GM21717 (cell line): ENCODE measurements around the gene NUP210.

Experiments
- ATAC-seq: cut with Tn5 transposase; IDR thresholded peaks from one replicate; pipeline ENCODE4 v1.9.1; 2021; ENCODE audit warnings: mild to moderate bottlenecking, moderate library complexity; ENCODE audit not compliant: unreplicated experiment

NUP210 gene

GRCh38 chr3:13277860-13278531 lies 142.1 kb downstream of the NUP210 start:
- no peak for ATAC-seq

DNA sequence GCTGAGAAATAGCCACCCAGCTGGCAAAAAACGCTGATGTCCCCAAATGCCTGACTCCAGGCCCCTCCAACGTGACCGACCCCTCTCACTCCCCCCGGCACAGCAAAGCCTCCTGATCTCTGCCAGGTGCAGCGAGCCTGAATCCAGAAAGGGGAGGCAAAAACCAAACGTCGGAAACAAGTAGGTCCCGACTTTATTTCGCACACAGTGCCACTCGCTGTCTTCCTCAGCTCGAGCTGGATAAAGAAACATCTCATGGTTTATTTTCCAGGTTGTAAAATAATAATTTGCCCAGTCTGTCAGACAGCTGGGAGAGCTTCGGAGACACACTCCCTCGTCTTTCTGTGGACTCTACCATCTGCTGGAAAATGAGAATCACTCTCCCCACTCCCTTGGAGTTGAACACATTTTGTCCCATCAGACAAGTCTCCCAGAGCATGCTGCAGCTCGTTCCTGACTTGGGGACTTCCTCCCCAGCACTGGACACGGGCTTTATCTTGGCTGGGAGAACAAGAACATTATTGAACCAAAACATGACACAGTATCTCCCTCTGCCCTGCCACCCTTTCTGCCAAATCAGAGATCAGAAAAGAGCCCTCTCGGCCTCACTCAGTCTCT lies 142.8 kb downstream of the NUP210 start:
- no peak for ATAC-seq

DNA sequence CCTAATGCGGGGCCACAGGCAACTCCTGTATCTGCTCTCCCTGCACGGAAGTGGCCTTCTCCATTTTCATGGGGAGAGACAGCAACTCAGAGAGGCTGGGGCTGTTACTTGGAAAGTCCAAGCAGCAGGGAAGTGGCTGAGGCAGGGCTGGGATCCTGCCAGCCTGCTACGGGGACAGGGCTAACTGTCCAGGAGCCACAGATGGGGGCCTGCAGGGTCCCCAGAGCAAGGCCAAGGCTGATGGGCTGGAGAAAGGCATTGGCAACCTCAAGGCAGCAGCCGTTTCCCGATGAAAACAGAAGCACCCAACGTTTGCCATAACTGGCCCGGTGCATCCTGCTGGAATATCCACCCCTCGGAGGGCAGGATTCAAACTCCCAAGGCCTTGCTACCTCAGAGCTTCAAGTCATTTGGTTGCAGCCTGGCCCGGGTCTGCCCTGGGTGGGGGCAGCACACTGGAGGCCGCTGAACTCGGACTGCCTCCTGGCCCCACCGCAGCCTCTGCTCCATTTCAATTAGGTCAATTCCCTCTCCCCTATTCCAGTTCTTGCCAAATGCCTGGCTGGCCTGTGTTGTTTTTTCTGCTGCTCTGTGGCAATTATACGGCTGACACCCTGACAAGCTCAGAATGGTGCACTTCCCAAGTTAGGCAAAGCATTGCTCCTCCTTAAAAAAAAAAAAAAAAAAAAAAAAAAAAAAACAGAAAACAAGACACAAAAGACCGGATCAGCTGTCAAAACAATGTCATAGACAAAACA lies 143.5 kb downstream of the NUP210 start:
- ATAC-seq, result no peak

GRCh38 chr3:13275376-13276005 lies 144.6 kb downstream of the NUP210 start:
- no peak for ATAC-seq

GRCh38 chr3:13274551-13275332 lies 145.4 kb downstream of the NUP210 start:
- no peak for ATAC-seq

- ATAC-seq, result no peak
Observed at GRCh38 chr3:13274125-13274524, 146.0 kb downstream of the NUP210 start.

- no peak for ATAC-seq
Observed at GRCh38 chr3:13273604-13274105, 146.5 kb downstream of the NUP210 start.

GRCh38 chr3:13272831-13273603 lies 147.1 kb downstream of the NUP210 start:
- ATAC-seq, result no peak

DNA sequence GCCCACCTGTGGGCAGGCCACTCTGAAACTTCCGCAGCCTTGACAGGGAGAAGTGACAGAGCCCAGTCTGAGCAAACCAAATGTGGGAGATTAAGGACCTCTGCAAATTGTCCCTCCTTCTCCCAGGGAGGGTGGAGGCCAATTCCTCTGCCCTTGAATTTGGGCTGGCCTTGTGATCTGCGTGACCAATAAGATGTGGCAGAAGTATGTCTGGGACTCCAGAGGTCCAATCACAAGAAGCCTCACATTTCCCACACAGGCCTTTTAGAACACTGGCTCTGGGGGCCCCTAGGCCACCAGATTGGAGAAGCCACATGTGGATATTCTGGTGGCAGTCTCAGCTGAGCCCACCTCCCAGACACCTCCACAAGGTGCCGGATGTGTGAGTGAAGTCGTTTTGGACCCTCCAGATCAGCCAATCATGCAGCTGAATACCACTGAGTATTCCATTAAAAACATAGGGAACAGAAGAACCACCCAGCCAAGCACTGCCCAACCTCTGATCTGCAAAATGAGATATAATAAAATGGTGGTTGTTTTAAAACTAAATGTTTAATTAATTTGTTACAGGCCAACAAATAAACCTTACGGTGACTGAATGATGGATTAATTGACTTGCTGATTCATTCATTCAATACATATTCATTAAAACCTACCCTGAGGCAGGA lies 150.3 kb downstream of the NUP210 start:
- no peak for ATAC-seq

DNA sequence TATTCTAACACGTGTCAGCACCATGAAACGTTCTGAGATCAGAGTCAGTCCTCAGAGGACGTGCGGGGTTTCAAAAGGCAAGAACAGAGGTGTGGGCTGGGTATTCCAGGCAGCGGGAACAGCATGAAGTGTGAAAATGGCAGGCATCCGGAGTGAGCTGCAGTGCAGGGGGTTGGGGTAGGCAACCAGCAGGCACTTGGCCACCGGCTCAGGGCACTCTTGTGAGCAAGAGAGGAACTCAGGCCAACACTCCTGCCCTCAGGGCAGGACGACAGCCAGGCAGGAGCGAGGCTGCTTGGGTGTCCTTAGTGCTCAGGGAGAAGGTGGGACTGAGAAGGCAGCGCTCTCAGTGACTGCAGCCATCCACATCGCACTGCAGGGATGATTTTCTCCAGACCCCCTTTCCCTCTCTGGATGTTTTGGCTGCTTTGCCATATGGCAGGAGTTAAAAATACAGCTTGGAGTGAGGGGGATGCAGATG lies 151.1 kb downstream of the NUP210 start:
- ATAC-seq, result no peak

DNA sequence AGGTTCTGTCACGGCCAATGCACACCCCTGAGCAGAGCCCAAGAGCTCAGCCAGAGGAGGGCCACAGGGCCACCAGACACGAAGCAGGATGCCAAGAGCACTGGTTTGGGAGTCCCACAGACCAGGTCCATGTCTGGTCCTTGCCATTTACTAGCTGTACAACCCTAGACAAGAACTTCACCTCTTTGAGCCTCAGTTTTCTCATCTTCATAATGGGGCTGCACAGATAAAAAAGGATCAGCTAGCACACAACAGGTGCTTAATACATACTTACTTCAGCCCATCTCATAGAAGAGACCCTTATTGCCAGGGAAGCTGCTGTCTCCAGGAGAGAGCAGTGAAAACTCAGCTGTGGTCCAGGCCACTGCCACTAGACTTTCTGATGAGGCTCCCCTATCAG lies 152.0 kb downstream of the NUP210 start:
- no peak for ATAC-seq

GRCh38 chr3:13266651-13267362 lies 153.3 kb downstream of the NUP210 start:
- no peak for ATAC-seq
